Glomerular visceral epithelial cell (primary cell): ENCODE results near the gene GALNTL6.

Experiments used
- DNase-seq: peaks from one replicate; pipeline ENCODE4 v3.0.0-alpha.2; 2016; ENCODE audit errors: extremely low spot score

GALNTL6 gene

GRCh38 chr4:172808196-172808595 lies 995.0 kb downstream of the GALNTL6 start:
- DNase-seq: no peak

GRCh38 chr4:172809319-172809718 lies 996.1 kb downstream of the GALNTL6 start:
- no peak for DNase-seq

DNA sequence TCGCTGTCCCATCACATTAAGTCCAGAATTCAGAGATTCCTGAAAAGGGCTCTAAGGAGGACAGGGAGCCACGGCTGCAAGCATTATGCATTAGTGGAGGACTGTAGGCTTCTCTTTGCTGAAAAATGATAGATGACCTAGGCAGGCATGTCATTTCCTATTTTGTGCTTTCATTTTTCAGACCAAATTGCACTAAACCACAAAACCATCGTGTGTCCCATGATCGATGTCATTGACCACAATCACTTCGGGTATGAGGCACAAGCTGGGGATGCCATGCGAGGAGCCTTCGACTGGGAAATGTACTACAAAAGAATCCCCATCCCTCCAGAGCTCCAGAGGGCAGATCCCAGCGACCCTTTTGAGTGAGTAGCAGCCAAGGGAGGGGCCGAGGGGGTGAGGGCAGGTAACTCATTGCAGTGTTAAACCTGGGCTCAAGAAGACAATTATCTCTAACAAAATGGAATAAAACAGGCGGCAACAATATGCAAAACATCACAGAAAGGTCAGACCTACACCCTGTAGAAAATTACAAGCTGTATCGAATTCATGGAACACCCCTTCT lies 1000.2 kb downstream of the GALNTL6 start:
- peak; percentile 57 for DNase-seq

DNA sequence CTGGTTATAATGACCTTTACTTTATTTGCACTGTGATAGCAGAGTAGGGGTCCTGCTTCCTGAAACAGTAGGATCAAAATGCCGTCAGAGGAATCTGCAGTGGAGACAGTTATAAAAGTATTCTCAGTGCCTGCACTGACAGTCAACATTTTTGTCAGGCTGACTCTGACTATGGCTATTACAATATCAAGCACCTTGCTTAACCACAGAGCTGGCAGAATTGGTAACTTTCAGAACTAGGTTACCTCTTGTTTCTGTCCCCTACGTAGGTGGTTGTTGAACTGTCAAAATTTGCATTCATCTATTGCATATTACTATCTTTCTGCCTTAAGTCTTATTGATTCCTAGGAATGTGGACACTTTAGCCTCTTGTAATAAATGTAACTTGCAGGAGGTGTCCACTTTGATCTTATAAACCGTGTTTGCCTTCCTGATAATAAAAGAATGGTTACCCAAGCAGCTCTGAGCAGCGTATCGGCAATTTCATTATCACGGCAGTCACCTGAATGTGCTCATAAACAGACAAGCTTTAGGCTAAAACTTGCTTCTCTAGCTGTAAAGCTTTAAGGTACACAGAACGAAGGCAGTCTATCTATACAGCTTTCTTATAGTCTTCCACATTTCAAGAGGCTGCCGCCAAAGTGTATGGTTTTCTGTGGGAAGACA lies 1002.4 kb downstream of the GALNTL6 start:
- DNase-seq: no peak

- DNase-seq: no peak
These were observed 1005.7 kb downstream of the GALNTL6 start for GRCh38 chr4:172818901-172819300.

- DNase-seq: no peak
These were observed 1006.1 kb downstream of the GALNTL6 start for GRCh38 chr4:172819353-172819752.

- DNase-seq: peak; percentile 20
These were observed 1009.1 kb downstream of the GALNTL6 start for GRCh38 chr4:172822331-172822730.

- peak; percentile 21 for DNase-seq
These were observed 1013.1 kb downstream of the GALNTL6 start for GRCh38 chr4:172826346-172826745.

- DNase-seq: no peak
These were observed 1013.7 kb downstream of the GALNTL6 start for GRCh38 chr4:172826861-172827260.

- DNase-seq: peak; percentile 26
These were observed 1017.1 kb downstream of the GALNTL6 start for GRCh38 chr4:172830295-172830764.

- DNase-seq: no peak
These were observed 1023.5 kb downstream of the GALNTL6 start for GRCh38 chr4:172836661-172837060.

DNA sequence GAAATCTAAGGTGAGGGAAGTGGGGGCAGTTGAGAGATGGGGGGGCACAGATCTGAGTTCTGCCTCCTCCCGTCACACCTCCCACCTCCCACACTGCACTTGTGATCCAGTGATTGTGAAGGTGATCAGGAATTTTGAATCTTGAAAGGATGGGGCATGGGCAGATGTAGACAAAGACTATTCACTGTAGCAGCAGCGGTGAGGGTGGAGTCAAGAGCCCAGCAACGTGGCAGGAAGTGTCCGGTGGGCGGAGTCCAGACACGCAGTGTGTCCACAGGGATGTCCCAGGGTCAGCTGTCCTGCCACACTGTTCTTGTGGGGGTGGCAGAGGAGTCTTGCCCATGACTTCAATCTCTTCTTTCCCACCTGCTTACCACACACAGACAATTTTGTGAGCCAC lies 1024.9 kb downstream of the GALNTL6 start:
- DNase-seq: no peak

DNA sequence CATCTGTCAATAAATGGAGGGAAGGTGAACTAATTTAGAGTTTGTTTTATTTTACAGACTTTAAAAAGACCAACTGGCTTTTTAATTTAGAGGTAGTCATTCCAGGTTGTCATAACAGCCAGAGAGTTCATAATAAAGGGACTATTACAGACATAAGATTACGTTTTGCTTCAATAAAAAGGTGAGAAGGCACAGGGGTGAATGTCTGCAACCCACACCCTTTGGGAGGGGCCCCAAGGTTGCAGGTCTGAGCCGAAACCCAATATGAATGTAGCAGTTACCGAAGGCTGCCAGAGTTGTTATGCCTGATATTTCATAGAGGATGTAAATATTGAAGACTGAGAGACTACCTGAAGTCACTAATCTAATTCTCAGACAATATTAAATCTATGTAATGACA lies 1025.7 kb downstream of the GALNTL6 start:
- DNase-seq: no peak

GRCh38 chr4:172842779-172843178 lies 1029.6 kb downstream of the GALNTL6 start:
- no peak for DNase-seq

GRCh38 chr4:172843192-172843591 lies 1030.0 kb downstream of the GALNTL6 start:
- DNase-seq: no peak

GRCh38 chr4:172844556-172844955 lies 1031.4 kb downstream of the GALNTL6 start:
- DNase-seq: no peak

GRCh38 chr4:172845281-172845680 lies 1032.1 kb downstream of the GALNTL6 start:
- no peak for DNase-seq

DNA sequence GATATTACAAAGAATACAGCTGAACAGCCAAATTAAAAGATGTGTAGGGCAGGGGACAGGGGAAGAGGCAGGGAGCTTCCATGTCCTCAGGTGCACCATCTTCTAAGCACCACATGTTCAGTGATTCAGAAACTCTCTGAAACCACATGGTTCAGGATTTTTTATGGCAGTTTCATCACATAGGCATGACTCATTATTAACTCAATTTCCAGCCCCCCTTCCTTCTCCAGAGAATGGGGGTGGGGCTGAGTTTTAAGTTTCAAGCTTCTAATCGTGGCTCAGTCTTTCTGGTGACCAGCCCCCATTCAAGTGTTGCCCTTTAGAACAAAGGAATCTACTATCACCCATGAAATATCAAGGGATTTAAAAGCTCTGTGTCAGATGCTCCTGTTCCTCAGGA lies 1037.6 kb downstream of the GALNTL6 start:
- peak; percentile 84 for DNase-seq

DNA sequence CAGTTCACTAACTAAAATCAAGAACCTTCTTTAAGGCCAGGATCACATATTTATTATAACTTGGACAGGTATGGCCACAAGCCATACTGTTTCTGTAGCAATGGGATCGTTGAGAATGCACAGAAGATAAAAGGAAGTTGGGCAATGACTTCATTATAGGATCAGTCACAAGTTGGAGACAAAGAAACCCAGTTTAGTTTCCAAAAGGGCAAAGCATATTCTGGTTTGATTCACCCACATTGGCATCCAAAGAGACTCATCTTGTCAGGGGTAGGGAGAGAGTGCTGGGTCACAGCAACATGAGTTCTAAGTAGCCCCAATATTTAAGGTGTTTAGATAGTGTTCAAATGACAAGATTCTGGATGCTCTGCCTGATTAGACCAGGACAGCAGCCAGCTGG lies 1038.3 kb downstream of the GALNTL6 start:
- no peak for DNase-seq

- DNase-seq: no peak
These were observed 1043.8 kb downstream of the GALNTL6 start for GRCh38 chr4:172857026-172857425.

- DNase-seq: no peak
These were observed 1045.6 kb downstream of the GALNTL6 start for GRCh38 chr4:172858731-172859230.

DNA sequence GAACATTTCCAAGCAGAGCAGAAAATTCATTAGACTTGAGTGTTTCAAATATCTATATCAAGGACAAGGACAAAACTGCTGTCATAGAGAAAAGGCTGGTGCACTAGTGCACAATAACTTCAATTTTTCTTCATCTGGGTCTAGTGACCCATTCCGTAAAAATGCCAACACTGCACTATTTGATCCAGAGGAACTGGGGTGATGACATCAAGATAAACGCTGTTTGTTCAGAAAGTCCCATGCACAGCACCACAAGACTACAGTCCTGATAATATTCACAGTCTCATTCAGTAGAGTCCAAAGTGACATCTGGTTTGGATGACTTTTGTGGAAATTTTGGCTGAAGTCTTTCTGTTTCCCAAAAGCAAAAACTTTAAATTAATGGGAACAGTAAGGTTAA lies 1051.9 kb downstream of the GALNTL6 start:
- no peak for DNase-seq

DNA sequence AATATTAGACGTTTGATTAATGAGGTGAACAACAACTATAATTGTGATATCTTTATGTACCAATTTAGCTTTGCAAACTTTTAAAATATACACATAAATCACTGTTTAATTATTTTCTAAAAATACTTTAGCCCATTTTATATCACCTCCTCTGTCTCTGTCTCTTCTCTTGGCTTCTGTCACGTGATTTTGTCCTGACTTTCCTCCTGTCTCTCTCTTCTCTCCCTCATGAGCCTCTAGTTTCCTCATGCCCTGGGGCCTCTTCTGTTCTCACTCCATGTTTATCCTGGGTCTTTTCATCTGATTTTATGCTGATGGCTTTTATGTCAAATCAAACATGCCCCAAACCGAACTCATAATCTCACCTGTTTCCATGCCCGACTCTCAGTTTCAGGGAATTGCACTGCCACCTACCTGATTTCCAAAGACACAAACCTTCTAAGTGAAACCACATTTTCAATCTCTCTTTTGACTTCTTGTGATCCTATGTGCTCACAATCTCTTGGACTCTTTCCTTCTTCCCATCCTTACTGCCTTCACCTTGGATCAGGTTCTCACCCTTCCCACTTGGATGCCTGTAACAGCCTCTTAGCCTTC lies 1052.4 kb downstream of the GALNTL6 start:
- no peak for DNase-seq
